Measurements from ENCODE around the gene CDK5RAP1.

DNA sequence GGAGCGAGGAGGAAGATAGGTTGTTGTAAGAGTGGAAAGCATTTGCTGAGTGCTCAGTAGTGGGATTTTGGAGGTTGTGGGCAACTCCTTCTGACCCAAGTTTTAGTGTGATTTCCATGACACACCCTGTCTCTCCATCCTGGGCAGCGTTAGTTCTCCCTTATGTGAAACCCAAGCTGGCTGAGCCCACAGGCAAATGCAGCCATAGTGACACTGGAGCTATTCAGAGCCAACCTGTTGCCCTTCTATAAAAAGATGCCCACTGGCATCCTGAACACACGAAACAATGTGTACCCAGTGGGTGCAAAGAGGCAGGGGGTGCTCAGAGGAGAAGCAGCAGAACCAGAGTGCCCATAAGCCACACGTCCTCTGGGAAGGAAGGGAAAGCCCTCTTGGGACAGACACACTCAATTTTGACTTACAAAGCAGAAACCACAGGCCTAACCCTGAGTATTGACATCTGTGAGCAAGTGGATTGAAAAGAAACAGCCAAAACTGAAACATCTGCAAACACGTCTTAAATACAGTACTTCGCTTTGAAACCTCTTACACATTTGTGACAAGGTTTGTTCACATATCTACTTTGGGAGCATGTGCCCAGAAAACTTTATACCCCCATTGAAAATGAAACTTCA lies 63.7 kb downstream of the CDK5RAP1 start:
- TF ChIP-seq OSR1 (CRISPR knock-in tag; IDR thresholded peaks at IDR 0.05) = no peak
- TF ChIP-seq GLIS3 (CRISPR knock-in tag; IDR thresholded peaks at IDR 0.05) = no peak
- TF ChIP-seq RARB (CRISPR knock-in tag; IDR thresholded peaks at IDR 0.05) = no peak
- no peak for TF ChIP-seq ZC3H10 (CRISPR knock-in tag; IDR thresholded peaks at IDR 0.05)
- TF ChIP-seq SNAI2 (CRISPR knock-in tag; IDR thresholded peaks at IDR 0.05) = no peak
- TF ChIP-seq, protein P1, sequence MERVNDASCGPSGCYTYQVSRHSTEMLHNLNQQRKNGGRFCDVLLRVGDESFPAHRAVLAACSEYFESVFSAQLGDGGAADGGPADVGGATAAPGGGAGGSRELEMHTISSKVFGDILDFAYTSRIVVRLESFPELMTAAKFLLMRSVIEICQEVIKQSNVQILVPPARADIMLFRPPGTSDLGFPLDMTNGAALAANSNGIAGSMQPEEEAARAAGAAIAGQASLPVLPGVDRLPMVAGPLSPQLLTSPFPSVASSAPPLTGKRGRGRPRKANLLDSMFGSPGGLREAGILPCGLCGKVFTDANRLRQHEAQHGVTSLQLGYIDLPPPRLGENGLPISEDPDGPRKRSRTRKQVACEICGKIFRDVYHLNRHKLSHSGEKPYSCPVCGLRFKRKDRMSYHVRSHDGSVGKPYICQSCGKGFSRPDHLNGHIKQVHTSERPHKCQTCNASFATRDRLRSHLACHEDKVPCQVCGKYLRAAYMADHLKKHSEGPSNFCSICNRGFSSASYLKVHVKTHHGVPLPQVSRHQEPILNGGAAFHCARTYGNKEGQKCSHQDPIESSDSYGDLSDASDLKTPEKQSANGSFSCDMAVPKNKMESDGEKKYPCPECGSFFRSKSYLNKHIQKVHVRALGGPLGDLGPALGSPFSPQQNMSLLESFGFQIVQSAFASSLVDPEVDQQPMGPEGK (CRISPR knock-in tag; IDR thresholded peaks at IDR 0.05; ENCODE audit: borderline replicate concordance) = no peak
- no peak for TF ChIP-seq CSDC2 (CRISPR knock-in tag; IDR thresholded peaks at IDR 0.05)
- TF ChIP-seq ZNF8 (CRISPR knock-in tag; IDR thresholded peaks at IDR 0.05) = no peak
- TF ChIP-seq, protein P2, sequence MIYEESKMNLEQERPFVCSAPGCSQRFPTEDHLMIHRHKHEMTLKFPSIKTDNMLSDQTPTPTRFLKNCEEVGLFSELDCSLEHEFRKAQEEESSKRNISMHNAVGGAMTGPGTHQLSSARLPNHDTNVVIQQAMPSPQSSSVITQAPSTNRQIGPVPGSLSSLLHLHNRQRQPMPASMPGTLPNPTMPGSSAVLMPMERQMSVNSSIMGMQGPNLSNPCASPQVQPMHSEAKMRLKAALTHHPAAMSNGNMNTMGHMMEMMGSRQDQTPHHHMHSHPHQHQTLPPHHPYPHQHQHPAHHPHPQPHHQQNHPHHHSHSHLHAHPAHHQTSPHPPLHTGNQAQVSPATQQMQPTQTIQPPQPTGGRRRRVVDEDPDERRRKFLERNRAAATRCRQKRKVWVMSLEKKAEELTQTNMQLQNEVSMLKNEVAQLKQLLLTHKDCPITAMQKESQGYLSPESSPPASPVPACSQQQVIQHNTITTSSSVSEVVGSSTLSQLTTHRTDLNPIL (CRISPR knock-in tag; IDR thresholded peaks at IDR 0.05; ENCODE audit: low read depth) = no peak
- no peak for TF ChIP-seq PPARA (CRISPR knock-in tag; IDR thresholded peaks at IDR 0.05; ENCODE audit: borderline replicate concordance)
- no peak for TF ChIP-seq TOX (CRISPR knock-in tag; IDR thresholded peaks at IDR 0.05; ENCODE audit: borderline replicate concordance)
- TF ChIP-seq BACH2 (CRISPR knock-in tag; IDR thresholded peaks at IDR 0.05; ENCODE audit: borderline replicate concordance) = no peak
